Activated naive CD8-positive, alpha-beta T cell treated with anti-CD3 and anti-CD28 coated beads, Interleukin-2, amount 10 ng/mL, durations not matched to agents 7 days and 5 days (primary cell): ENCODE data around the gene TMEM129. TPM values are rescaled to one million over a fixed set of nuclear protein-coding genes. Genes with fewer than 3 reads are reported as not detected.

ENCODE experiments used
- ATAC-seq: fragments of 150-1000 bp; cut with Tn5 transposase; one replicate; pipeline ENCODE4 v1.10.0; 2021; ENCODE audit warnings: low read depth, moderate library complexity
- POLR2A ChIA-PET: fragments of 350-600 bp; sonication (Branson Sonifier 250); formaldehyde crosslinking; loops from one replicate; lab custom pipeline; 2021; ENCODE audit warnings: antibody characterized with exemption; lab: Charles Lee
- DNase-seq: peaks from one replicate; pipeline ENCODE4 v3.0.0; 2021
- H3K27ac Mint-ChIP-seq: one replicate; pipeline ENCODE4 v1.8.0; 2022; ENCODE audit warnings: mild to moderate bottlenecking, mixed read lengths
- H3K27me3 Mint-ChIP-seq: one replicate; pipeline ENCODE4 v1.8.0; 2022; ENCODE audit warnings: mild to moderate bottlenecking, moderate library complexity, mixed read lengths
- H3K36me3 Mint-ChIP-seq: one replicate; pipeline ENCODE4 v1.8.0; 2021; ENCODE audit warnings: mild to moderate bottlenecking, mixed read lengths
- H3K4me1 Mint-ChIP-seq: one replicate; pipeline ENCODE4 v1.8.0; 2021; ENCODE audit warnings: mixed read lengths
- H3K4me3 Mint-ChIP-seq: one replicate; pipeline ENCODE4 v1.8.0; 2022; ENCODE audit warnings: mild to moderate bottlenecking, moderate library complexity, mixed read lengths
- H3K9me3 Mint-ChIP-seq: one replicate; pipeline ENCODE4 v1.8.0; 2021; ENCODE audit warnings: mixed read lengths
- total RNA-seq, 2 experiments: library from RNA; stranded (reverse); gene quantifications; one replicate each; pipeline ENCODE4 v1.2.3, GENCODE V29; 2021

Gene TMEM129
- total RNA-seq, 2 experiments from 2014 or later, result 27.5 to 27.6 TPM

DNA sequence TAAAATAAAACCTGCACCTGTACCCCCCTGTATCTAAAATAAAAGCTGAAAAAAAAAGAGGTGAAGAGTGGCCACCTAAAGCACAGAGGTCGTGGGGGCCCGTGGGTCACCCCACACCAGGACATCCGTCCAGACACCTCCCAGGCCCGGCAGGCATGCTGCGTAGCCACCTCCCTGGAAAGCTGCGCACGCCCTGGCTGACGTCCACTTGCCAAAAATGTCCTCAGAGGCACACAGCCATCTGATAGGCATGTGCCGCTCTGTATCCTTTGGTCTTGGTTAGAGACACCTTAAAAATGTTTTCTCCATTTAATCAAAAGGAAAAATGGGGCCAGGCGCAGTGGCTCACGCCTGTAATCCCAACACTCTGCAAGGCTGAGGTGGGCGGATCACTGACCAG, 54.7 kb downstream of the TMEM129 start:
- Mint-ChIP-seq H3K4me3 (no peak overlapping the region), H3K36me3 (no peaks in the 10 kb centered on the region), H3K27ac (no peak overlapping the region), H3K9me3 (no peaks in the 10 kb centered on the region), H3K4me1 (no peaks in the 10 kb centered on the region), H3K27me3 (no peaks in the 10 kb centered on the region)
- POLR2A ChIA-PET, result no interaction called here
- DNase-seq, result no peak
- no peak for ATAC-seq

Other genes starting within 250 kb of the TMEM129 start
- under 1 TPM; 0.54 to 0.97 TPM for gene FAM53A, start 37.0 kb downstream of the TMEM129 start, total RNA-seq
- 100 to 1,000 TPM in 1 of 2 experiments, 10 to 100 TPM in 1; 99.7 to 103 TPM for gene SLBP, start 9.0 kb downstream of the TMEM129 start, total RNA-seq
- gene TACC3, start 198 bp upstream of the TMEM129 start, total RNA-seq, result 100 to 1,000 TPM; 234 to 235 TPM
- under 1 TPM in 1 of 2 experiments, not detected in 1; 0.14 TPM for gene FGFR3, start 72.0 kb upstream of the TMEM129 start, total RNA-seq
- 10 to 100 TPM; 44.0 to 45.8 TPM for gene LETM1, start 134.8 kb upstream of the TMEM129 start, total RNA-seq
- gene NSD2, start 150.1 kb upstream of the TMEM129 start, total RNA-seq, result 100 to 1,000 TPM; 218 to 231 TPM